Brain microvascular endothelial cell (primary cell): ENCODE data around the gene TSC22D1.
"Not testable (repeated sequence)": the region's sequence is repeated elsewhere in the genome, so short reads cannot be mapped to it uniquely, and the experiment has no call there.

Experiments used
- DNase-seq: peaks from one replicate; pipeline ENCODE4 v3.0.0-alpha.2; 2020
- H3K27ac ChIP-seq: fragments of 250-450 bp; sonication (Bioruptor Pico); 2 replicates; pipeline ENCODE4 v1.5.1; 2020; ENCODE audit warnings: mild to moderate bottlenecking, moderate library complexity
- H3K27me3 ChIP-seq: fragments of 250-450 bp; sonication (Bioruptor Pico); replicated peaks from 2 replicates; pipeline ENCODE4 v1.5.1; 2020; ENCODE audit warnings: mild to moderate bottlenecking
- H3K36me3 ChIP-seq: fragments of 250-450 bp; sonication (Bioruptor Pico); replicated peaks from 2 replicates; pipeline ENCODE4 v1.5.1; 2020; ENCODE audit warnings: mild to moderate bottlenecking
- H3K4me3 ChIP-seq: 2 replicates; pipeline ENCODE4 v1.5.1; 2011; ENCODE audit warnings: low read depth, mild to moderate bottlenecking, control low read depth, low read length, moderate library complexity
- CTCF ChIP-seq: IDR thresholded peaks from 2 replicates; pipeline ENCODE4 v1.5.1; 2011; ENCODE audit warnings: low read depth, mild to moderate bottlenecking, moderate library complexity, low read length, control low read depth, inconsistent platforms; ENCODE audit errors: missing control alignments
- in situ Hi-C: cut with HindIII; loops from 2 replicates; pipeline ENCODE4 v1.10.0; 2017; ENCODE audit warnings: low sequenced_read_pairs, low pct_ligation_motif_present

Gene TSC22D1

GRCh38 chr13:44468874-44469273, 107.3 kb downstream of the TSC22D1 start:
- no peak for TF ChIP-seq CTCF
- in situ Hi-C loops: loop anchor here (25.0 kb wide), 1 partner anchor 557 kb away; no protein-coding TSS in a partner anchor
- Histone ChIP-seq H3K4me3 (no peak overlapping the region), H3K27me3 (no peaks in the 10 kb centered on the region), H3K27ac (no peak overlapping the region), H3K36me3 (no peaks in the 10 kb centered on the region)
- no peak for DNase-seq

- no peak for TF ChIP-seq CTCF
- no peak overlapping the region for H3K4me3 ChIP-seq
- no peaks in the 10 kb centered on the region for H3K27me3 ChIP-seq
- no peak overlapping the region for H3K27ac ChIP-seq
- in situ Hi-C loops: loop anchor here (25.0 kb wide), 1 partner anchor 553 kb away; no protein-coding TSS in a partner anchor
- no peaks in the 10 kb centered on the region for H3K36me3 ChIP-seq
- no peak for DNase-seq
These were observed 110.8 kb downstream of the TSC22D1 start for GRCh38 chr13:44465318-44465717.

GRCh38 chr13:44464471-44464870, 111.7 kb downstream of the TSC22D1 start:
- no peak overlapping the region for H3K27ac ChIP-seq
- TF ChIP-seq CTCF: no peak

GRCh38 chr13:44463759-44464158, 112.4 kb downstream of the TSC22D1 start:
- no peaks in the 10 kb centered on the region for H3K36me3 ChIP-seq
- H3K27ac ChIP-seq: no peak overlapping the region
- in situ Hi-C loops: loop anchor here (25.0 kb wide), 1 partner anchor 551 kb away; no protein-coding TSS in a partner anchor
- no peak overlapping the region for H3K4me3 ChIP-seq
- TF ChIP-seq CTCF: no peak
- H3K27me3 ChIP-seq: no peaks in the 10 kb centered on the region
- no peak for DNase-seq

More at GRCh38 chr13:44464471-44464870, 111.7 kb downstream of the TSC22D1 start:
- no peak for DNase-seq
- H3K36me3 ChIP-seq: no peaks in the 10 kb centered on the region
- no peaks in the 10 kb centered on the region for H3K27me3 ChIP-seq
- in situ Hi-C loops: loop anchor here (25.0 kb wide), 1 partner anchor 552 kb away; no protein-coding TSS in a partner anchor
- no peak overlapping the region for H3K4me3 ChIP-seq

- Histone ChIP-seq H3K4me3 (no peak overlapping the region), H3K36me3 (no peaks in the 10 kb centered on the region), H3K27me3 (no peaks in the 10 kb centered on the region), H3K27ac (no peak overlapping the region)
- in situ Hi-C loops: loop anchor here (25.0 kb wide), 1 partner anchor 547 kb away; no protein-coding TSS in a partner anchor
- no peak for DNase-seq
- TF ChIP-seq CTCF: no peak
These were observed 116.5 kb downstream of the TSC22D1 start for GRCh38 chr13:44459674-44460073.

GRCh38 chr13:44458313-44458975, 117.7 kb downstream of the TSC22D1 start:
- Histone ChIP-seq H3K27ac (no peak overlapping the region), H3K36me3 (no peaks in the 10 kb centered on the region), H3K27me3 (no peaks in the 10 kb centered on the region), H3K4me3 (no peak overlapping the region)
- no peak for TF ChIP-seq CTCF
- no peak for DNase-seq
- in situ Hi-C loops: loop anchor here (25.0 kb wide), 1 partner anchor 546 kb away; no protein-coding TSS in a partner anchor

GRCh38 chr13:44456212-44456611, 119.9 kb downstream of the TSC22D1 start:
- not testable (repeated sequence) for H3K36me3 ChIP-seq, H3K27me3 ChIP-seq, DNase-seq, H3K27ac ChIP-seq, H3K4me3 ChIP-seq
- in situ Hi-C loops: loop anchor here (25.0 kb wide), 1 partner anchor 544 kb away; no protein-coding TSS in a partner anchor
